GM06990 (cell line): ENCODE data around the gene CCT8.

ENCODE experiments used
- DNase-seq: peaks from one replicate; pipeline ENCODE4 v3.0.0-alpha.2; 2011; ENCODE audit not compliant: insufficient read length; ENCODE audit errors: extremely low read depth
- H3K27me3 ChIP-seq: replicated peaks from 2 replicates; pipeline ENCODE4 v1.6.0; 2011; ENCODE audit warnings: low read length; ENCODE audit not compliant: control insufficient read depth, insufficient read depth
- H3K36me3 ChIP-seq: 2 replicates; pipeline ENCODE4 v1.5.1; 2011; ENCODE audit warnings: low read length; ENCODE audit not compliant: control insufficient read depth, insufficient read depth
- H3K4me3 ChIP-seq: replicated peaks from 2 replicates; pipeline ENCODE4 v1.5.1; 2011; ENCODE audit warnings: low read depth, mild to moderate bottlenecking, control low read depth, low read length
- CTCF ChIP-seq: IDR thresholded peaks from 2 replicates; pipeline ENCODE4 v1.5.1; 2011; ENCODE audit warnings: low read length, control low read depth, mild to moderate bottlenecking, inconsistent platforms; ENCODE audit not compliant: insufficient read depth, poor library complexity, severe bottlenecking

CCT8 gene

DNA sequence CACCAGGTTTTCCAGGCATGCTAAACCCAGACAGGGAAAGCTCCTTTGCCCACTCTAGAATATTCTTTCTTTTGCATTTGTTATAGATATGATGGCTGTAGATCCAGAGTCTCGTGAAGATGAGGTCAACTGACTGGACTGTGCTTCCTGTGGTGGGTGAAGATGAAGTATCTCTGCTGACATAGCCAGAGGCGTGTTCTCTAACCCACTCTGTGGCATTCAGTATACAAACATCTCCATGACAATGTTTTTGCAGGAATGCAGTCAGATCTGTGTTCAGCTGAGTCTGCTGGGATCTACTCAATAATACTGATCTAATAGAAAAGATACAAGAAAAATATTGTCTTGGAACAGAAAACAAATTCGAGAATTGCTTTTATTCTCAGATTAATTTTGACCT is 65.6 kb downstream of the CCT8 start:
- Histone ChIP-seq H3K36me3 (peaks cover 7% of the 10 kb centered on the region), H3K27me3 (no peaks in the 10 kb centered on the region)
- TF ChIP-seq CTCF, result no peak

DNA sequence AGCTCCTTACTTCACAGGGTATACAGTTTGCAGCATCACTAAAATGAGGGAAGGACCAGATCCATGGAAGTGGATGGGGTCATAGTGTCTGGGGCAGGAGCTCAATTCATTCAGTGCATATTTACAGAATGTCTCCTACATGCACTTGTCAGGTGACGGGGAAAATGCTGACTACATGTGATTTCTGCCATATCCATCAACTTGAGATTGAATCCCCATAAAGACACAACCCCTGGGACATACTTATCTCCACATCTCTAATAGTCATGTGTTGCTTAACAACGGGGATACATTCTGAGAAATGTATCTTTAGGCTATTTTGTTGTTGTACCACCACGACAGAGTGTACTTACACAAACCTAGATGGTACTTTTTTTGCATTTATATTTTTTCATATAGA is 66.3 kb downstream of the CCT8 start:
- H3K27me3 ChIP-seq, result no peaks in the 10 kb centered on the region
- no peak for DNase-seq
- H3K4me3 ChIP-seq, result no peak overlapping the region
- TF ChIP-seq CTCF, result no peak
- peaks cover 7% of the 10 kb centered on the region for H3K36me3 ChIP-seq

More for the DNA sequence above, 65.6 kb downstream of the CCT8 start:
- DNase-seq, result no peak
- H3K4me3 ChIP-seq, result no peak overlapping the region
